ENCODE measurements around the gene BOK.

DNA sequence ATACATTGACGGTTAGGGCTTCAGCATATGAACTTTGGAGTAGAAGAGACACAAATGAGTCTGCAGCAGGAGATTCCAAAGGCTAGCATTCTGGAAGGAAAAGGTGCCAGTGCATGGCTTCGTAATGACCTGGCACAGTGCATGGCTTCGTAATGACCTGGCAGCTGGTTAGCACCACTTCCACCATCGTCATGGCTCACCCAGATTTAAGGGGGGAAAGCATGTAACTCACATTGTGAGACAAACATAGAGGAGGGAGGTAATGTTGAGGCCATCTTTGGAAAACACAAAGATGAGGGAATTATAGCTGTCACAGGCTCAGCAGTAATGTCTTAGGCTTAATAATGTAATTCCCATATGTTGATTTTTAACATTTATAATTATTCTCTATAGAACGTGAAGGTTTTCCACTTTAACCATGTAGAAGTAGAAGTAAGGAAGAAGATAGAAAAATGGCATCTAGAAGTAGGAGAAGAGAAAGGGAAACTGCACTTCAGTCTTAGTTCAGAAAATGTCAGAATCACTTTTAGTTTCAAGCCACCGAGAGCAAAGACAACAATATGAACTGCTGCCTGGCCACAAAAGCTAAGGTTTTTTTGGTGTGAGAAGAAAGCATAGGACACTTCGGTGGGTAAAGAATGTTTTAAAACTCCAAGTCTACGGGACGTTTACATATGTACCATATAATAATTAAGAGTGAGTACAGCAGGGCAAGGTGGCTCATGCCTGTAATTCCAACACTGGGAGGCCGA is 43.4 kb upstream of the BOK start:
- no peak for TF ChIP-seq POLR2AphosphoS5 (IDR thresholded peaks at IDR 0.05; ENCODE audit: low read depth, low read length)
- TF ChIP-seq FOXP2 (optimal IDR thresholded peaks at IDR 0.05; ENCODE audit: borderline replicate concordance, extremely low read depth, extremely low read length, insufficient read depth) = no peak
- TF ChIP-seq, protein P1, sequence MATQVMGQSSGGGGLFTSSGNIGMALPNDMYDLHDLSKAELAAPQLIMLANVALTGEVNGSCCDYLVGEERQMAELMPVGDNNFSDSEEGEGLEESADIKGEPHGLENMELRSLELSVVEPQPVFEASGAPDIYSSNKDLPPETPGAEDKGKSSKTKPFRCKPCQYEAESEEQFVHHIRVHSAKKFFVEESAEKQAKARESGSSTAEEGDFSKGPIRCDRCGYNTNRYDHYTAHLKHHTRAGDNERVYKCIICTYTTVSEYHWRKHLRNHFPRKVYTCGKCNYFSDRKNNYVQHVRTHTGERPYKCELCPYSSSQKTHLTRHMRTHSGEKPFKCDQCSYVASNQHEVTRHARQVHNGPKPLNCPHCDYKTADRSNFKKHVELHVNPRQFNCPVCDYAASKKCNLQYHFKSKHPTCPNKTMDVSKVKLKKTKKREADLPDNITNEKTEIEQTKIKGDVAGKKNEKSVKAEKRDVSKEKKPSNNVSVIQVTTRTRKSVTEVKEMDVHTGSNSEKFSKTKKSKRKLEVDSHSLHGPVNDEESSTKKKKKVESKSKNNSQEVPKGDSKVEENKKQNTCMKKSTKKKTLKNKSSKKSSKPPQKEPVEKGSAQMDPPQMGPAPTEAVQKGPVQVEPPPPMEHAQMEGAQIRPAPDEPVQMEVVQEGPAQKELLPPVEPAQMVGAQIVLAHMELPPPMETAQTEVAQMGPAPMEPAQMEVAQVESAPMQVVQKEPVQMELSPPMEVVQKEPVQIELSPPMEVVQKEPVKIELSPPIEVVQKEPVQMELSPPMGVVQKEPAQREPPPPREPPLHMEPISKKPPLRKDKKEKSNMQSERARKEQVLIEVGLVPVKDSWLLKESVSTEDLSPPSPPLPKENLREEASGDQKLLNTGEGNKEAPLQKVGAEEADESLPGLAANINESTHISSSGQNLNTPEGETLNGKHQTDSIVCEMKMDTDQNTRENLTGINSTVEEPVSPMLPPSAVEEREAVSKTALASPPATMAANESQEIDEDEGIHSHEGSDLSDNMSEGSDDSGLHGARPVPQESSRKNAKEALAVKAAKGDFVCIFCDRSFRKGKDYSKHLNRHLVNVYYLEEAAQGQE (IDR thresholded peaks at IDR 0.05; ENCODE audit: insufficient read depth in 1 of 2, low read depth in 2 of 2, low read length in 2 of 2) = no peak
- TF ChIP-seq SIN3A (IDR thresholded peaks at IDR 0.05; ENCODE audit: borderline replicate concordance, insufficient read depth, low read length) = no peak
- no peak for TF ChIP-seq TAF1 (IDR thresholded peaks at IDR 0.05; ENCODE audit: borderline replicate concordance, insufficient read depth, low read length)
